Astrocyte of the spinal cord (primary cell): ENCODE data around the gene PIP4K2B.

Source experiments
- DNase-seq: peaks from one replicate; pipeline ENCODE4 v3.0.0; 2011; ENCODE audit warnings: low read depth, low spot score
- H3K4me3 ChIP-seq: 2 replicates; pipeline ENCODE4 v1.5.1; 2011; ENCODE audit warnings: low read depth, mild to moderate bottlenecking, low read length, moderate library complexity
- CTCF ChIP-seq: IDR thresholded peaks from 2 replicates; pipeline ENCODE4 v1.5.1; 2012; ENCODE audit warnings: low read depth, mild to moderate bottlenecking, low read length, inconsistent platforms
- in situ Hi-C: cut with HindIII; loops from 2 replicates; pipeline ENCODE4 v1.10.0; 2017; ENCODE audit warnings: low sequenced_read_pairs

PIP4K2B gene

DNA sequence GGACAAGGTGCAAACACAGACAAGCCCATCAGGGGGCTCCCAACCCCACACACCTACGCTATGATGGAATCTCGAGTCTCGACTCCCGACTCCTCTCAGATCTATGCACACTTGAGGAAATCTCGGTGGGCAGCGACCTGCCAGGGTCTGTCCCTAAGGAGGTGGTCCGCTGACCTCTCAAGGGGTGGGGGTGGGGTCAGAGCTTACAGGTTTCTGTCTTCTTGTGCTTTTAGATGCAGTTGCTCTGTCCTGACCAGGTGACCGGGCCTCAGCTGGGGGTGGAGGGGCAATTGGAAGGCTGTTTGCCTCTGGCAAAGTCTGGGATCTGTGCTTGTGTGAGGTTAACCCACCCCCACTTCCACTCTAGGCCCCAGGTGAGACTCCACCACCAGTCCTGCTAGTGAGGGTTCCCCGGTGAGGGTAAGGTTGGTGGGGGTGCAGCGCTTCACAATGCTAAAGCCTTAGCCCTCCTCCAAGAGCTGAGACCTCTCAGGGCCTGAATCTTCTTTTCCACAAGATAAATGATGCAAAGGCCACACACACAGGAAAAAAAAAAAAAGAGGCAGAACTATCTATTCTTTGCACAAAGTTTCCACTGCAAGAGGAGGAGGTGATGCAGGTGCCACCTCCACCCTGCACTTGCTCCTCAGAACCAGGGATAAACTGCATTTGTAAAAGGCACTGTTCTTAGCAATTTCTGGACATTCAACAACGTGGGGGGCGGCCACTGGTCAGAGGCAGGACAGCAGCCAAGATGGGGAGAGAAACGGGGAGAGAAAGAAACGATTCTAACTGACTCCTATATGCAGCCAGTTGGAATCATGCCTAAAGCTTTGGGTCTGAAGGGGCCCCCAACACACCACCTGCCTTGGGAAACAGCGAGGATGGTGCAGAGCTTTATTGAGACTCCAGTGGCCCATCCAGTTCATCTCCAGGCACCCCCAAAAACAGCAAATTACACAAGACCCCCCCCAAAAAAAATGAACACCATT, 65.1 kb downstream of the PIP4K2B start:
- peak; percentile 27 for TF ChIP-seq CTCF
- no peak for DNase-seq
- in situ Hi-C loops = no loop called here
- H3K4me3 ChIP-seq = no peak overlapping the region

- no peak for TF ChIP-seq CTCF
- in situ Hi-C loops = no loop called here
- no peak overlapping the region for H3K4me3 ChIP-seq
- DNase-seq = no peak
These were observed 65.9 kb downstream of the PIP4K2B start for GRCh38 chr17:38733282-38733981.

GRCh38 chr17:38732376-38733281, 66.7 kb downstream of the PIP4K2B start:
- TF ChIP-seq CTCF = no peak
- no peak for DNase-seq
- H3K4me3 ChIP-seq = no peak overlapping the region
- in situ Hi-C loops = no loop called here

DNA sequence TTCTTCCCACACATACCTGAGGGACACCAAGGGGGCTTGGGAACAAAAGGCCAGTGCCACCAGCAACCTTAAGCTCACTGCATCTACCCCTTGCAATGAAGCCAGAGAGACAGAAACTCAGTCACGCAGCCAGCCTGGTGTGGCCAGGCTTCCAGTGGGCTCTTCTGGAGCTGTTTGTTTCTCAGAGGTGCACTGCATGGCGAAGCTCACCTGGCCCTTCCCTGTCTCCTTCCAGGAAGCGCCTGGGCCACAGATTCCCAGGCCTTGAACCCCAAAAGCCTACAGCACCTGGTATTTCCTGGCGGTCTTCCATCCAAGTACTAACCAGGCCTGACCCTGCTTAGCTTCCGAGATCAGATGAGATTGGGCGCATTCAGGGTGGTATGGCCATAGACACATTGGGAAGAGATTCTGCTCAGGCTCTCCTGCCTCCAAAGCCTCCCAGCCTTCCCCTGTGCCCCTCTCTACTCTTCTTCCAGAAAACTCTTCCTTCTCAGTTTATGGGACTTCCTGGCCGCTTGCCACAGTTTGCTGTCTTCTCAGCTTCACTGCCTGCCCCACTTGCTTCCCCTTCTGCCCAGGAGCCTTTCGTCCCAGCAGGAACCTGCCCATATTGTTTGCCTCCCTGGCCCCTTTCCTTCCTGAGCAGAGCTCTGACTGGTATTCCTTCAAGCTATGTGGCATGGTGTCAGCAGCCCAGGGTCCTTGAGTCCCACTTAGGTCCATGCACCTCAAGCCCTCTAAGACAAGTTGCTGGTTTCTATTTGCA, 67.6 kb downstream of the PIP4K2B start:
- TF ChIP-seq CTCF = no peak
- H3K4me3 ChIP-seq = no peak overlapping the region
- in situ Hi-C loops = no loop called here
- DNase-seq = no peak

GRCh38 chr17:38730526-38731379, 68.6 kb downstream of the PIP4K2B start:
- in situ Hi-C loops = no loop called here
- no peak for TF ChIP-seq CTCF
- DNase-seq = peak; percentile 49
- peak overlapping the region; percentile 69 for H3K4me3 ChIP-seq
